ENCODE measurements around the gene PPM1J.

DNA sequence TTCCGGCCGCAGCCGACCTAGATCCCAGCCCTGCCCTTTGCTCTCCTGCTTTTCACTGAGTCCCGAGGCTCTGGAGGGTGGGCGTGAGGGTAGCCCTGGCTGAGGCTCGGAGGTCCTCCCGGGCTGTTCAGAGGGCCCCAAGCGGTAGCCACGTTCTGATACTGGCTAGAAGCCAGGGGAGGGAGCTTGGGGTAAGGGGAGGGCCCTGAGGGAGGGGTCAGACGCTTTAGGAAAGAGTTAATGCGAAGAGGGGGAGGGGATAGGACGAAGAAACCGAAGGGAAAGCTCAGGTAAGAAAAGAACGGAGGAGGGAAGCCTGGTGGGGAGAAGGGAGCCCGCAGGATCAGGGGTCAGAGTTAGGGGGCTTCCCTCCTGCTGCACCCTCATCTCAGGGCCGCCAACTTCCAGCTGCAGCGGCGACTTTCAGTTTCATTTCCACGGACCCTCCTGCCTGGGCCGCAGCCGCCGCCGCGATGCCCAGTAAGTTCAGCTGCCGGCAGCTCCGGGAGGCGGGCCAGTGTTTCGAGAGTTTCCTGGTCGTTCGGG lies 40.6 kb downstream of the PPM1J start, which contains the start of gene MOV10:
- TF ChIP-seq CTCF (IDR thresholded peaks at IDR 0.05; ENCODE audit: insufficient read depth, low read length, poor library complexity, severe bottlenecking), result no peak
- TF ChIP-seq EZH2phosphoT487 (conservative IDR thresholded peaks at IDR 0.05; ENCODE audit: low read length), result no peak
